ENCODE data around the gene CCDC51. TPM values are rescaled to one million over a fixed set of nuclear protein-coding genes. Genes with fewer than 3 reads are reported as not detected.
"Not testable (repeated sequence)": the region's sequence is repeated elsewhere in the genome, so short reads cannot be mapped to it uniquely, and the experiment has no call there.

The CCDC51 gene
- total RNA-seq, 1 experiment from 2014 or later: 11.0 TPM

DNA sequence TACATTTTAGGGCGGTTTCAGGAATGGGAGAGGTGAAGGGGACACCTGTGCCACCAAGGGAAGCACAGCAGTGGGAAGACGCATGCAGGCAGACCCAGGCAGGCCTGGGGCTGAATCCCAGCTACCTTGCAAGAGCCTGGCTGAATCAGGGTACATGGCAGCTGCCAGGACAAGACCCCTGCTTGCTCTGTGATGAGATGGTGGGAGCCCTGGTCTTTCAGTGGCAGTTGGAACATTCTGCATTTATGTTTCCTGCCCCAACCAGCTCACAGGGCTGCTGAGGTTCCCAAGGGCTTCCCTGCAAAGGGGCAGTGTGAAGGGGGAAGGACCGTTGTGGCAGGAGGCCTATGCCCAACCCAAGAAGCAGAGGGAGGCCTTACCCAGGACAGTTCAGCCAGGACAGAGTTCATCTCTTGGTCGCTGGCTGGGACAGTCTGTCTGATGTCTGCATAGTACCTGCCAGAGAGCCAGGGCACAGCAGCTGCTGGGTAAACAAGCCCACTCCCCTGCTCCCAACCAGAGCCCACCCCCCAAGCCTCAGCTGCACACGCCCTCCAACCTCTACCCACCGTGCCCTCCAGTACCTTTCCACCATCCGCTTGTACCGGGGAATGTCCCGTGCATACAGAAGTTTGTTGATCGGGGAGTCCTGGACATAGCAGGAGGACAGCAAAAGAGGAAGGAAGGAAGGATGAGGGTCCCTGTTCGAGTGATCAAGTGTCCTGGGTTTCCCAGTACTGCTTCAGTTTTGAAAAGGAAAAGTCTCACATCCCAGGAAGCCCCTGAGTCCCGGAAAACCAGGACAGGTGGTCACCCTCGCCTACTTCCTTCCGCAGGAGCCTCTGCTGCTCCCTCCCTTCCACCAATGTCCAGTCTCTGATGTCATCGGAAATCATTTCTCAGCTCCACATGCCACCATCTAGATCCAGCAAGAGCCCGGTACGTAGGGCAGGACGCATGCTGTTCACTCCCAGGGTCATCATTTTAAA lies 33.2 kb downstream of the CCDC51 start:
- no peak for DNase-seq (ENCODE audit: low read depth)

DNA sequence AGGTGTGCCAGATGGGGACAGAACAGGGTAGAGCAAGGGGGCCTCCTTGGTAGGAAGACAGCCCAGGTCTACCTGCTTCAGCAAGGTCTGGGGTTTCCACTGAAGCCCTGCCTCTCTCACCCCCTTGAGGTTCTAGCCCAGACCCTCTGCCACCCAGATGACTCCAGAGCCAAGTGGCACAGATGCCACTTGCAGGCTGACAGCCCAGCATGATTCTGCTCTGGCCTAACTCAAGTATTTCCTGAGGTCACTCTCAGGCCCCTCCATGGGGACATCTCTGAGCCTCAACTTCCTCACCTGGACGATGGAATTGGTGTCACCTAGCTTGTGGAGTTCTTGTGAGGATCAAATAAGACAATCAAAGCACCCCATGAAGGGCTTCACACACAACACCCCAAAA lies 33.9 kb downstream of the CCDC51 start:
- no peak for DNase-seq (ENCODE audit: low read depth)

- DNase-seq (ENCODE audit: low read depth): no peak
Measured at GRCh38 chr3:48405343-48405881, 34.5 kb downstream of the CCDC51 start.

DNA sequence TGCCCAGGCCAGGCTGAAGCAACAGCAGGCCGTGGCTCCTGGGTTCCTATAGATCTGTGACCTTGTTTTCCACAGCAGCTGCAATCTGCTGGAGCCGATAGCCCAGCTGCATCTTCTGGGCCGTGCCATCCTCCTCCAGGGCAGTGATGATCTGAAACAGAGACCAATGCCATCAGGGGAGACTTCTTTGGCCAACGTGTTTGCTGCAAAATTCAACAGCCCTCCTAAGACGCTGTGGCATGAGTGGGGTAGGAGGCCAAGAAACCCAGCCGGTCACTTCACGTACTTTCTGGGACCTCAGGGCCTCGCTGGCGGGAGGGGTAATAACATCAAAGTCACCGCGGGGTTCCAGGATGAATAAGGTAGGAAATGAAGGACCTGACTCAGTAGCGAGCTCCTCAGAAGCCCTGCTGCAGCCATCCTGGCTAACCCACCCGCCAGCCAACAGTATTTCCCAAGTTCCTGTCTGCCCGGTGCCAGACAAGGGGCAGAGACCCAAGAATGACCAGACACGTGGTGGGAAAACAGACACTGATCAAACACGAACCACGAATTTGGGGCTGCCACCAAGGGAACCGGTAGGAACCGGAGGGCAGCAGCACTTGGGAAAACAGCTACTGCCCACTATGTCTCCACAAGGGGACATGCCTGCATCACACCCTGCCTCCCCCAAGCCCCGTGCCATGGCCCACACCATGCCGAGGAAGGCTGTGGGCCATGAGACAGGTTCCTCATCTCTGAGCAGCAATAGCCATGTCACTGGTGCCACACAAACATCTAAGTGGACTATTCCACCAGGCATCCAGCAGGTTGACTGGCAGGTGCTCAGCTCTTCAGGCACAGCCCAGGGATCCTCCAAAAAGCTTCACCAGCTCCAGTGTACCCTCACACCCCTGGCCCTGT lies 35.2 kb downstream of the CCDC51 start:
- no peak for DNase-seq (ENCODE audit: low read depth)

DNA sequence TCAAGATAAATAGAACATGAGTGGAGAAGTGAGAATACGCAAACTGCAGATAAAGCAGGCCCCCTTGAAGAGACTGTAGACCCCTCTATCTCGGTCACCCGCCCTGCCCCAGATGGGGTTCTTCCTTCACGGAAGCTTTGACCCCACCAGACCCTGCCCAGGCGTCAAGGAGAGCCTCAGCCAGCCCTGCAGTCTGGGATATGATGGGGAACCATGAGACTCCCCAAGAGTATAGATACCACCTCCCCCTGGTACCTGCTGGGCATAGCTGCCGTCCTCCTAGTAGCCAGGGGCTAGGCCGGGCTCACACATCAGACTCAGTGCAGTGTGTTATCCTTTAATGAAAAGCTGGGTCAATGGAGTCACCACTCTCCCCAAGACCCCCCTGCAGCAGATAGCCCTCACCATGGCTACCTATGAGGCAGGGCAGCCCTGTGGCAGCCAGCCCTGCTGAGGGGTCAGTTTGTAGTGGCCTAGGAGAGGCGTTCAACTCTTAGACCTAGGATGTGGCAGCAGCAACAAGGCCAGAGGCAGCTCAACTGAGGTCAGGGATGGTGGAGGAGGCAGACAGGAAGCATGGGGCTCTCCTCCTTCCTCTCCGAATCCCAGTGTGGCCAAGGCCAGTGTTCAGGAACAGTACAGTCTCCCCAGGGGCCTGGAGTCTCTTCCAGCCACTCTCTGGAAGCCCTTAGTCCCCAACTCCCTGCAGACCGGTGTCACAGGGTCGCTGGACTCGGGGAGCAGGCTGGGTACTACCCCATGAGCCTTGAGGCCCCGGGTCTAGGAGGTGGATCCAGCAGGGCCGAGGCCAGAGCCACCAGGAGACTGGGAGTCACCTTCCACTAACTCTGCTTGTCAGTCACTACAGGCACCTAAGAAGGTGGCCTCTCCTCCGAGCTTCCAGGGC lies 36.1 kb downstream of the CCDC51 start:
- DNase-seq (ENCODE audit: low read depth): no peak

GRCh38 chr3:48402907-48403306 lies 37.0 kb downstream of the CCDC51 start:
- no peak for DNase-seq (ENCODE audit: low read depth)

DNA sequence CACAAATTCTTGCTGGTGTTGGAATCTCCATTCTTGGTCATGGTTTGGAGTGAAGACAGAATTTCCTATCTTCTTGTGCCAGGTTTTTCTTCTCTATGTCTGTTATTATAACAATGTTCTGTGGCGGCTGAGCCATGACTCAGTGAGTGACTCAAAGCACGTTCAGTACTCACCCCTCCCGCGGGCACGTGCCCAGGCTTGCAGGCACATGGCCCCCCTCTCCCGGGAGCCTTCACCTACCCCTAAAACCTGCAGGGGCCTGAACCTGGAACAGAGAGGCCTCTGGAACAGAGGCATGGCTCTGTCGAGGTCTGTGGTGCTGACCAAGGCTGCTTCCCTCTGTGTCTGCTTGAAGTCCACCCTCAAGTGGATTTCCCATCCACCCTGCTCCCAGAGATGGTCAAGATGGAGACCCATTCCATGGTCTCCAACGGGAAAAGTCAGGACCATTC lies 37.6 kb downstream of the CCDC51 start:
- DNase-seq (ENCODE audit: low read depth): peak; percentile 85

GRCh38 chr3:48401434-48401901 lies 38.5 kb downstream of the CCDC51 start:
- DNase-seq (ENCODE audit: low read depth): not testable (repeated sequence)

- DNase-seq (ENCODE audit: low read depth): peak; percentile 70
Measured at GRCh38 chr3:48400824-48401433, 39.0 kb downstream of the CCDC51 start.

DNA sequence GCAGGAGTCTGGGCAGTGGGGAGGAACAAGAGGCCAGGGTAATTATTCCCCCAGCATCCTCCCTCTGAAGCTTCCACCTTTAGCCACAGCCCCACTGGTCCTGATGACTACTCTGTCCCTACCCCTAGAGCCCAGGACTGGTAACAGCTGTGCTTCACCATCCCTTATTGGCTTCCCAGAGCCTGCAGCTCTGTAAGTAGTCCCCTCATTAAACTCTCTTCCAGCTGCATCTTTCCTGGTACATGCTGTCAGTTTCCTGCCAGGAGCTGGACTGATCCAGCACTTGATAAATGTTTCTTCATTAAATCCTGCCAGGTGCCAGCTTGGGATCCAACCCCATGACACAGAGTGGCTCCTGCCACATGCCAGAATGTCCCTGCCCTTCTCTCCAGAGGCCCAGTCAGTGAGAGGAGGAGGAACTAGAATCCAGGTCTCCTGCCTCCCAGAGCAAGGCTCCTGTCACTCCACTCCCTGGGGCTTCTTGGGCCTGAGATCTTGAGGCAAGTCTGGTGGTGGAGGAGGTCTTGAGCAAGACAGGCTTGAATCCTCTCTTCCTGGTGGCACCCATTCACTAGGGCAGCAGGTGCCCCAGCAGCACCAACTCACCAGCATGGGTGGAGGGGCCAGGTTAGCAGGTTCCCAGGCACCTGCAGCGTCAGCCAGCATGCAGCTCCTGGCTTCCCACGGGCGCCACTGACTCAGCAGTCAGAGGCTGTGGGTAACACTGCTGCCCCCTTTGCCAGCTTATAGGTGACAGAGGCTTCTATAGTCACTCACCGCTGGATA lies 40.3 kb downstream of the CCDC51 start:
- no peak for DNase-seq (ENCODE audit: low read depth)

DNA sequence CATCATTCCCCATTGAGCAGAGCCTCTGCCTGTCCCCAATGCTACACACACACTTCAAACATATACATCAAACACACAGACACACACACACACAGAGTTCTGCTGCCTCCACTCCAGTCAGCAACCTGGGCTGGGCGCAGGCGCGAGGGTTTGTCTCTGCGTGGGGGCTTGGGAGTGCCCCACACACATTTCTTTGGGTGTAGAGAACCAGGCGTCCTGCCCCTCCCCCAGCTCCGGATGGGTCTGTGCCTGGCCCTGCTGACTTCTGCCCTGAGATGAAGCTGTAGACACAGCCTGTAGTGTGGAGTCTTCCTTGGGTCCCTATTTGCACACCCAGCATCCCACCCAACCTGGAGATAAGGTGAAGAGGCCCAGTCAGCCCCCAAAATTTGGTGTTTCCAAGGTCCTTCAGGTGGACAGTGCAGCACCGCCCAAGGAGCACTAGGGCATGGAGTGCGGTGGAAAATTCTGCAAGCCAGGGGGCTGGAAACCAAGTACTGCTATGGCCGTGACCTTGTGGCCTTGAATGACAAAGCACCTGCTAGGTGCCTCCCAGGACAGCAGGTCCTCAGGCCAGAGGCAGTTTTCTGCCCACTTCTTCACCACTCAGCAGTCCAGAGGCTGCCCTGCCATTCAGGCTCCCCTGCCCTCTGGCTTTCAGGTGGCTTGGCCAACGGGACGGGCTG lies 41.1 kb downstream of the CCDC51 start:
- no peak for DNase-seq (ENCODE audit: low read depth)

DNA sequence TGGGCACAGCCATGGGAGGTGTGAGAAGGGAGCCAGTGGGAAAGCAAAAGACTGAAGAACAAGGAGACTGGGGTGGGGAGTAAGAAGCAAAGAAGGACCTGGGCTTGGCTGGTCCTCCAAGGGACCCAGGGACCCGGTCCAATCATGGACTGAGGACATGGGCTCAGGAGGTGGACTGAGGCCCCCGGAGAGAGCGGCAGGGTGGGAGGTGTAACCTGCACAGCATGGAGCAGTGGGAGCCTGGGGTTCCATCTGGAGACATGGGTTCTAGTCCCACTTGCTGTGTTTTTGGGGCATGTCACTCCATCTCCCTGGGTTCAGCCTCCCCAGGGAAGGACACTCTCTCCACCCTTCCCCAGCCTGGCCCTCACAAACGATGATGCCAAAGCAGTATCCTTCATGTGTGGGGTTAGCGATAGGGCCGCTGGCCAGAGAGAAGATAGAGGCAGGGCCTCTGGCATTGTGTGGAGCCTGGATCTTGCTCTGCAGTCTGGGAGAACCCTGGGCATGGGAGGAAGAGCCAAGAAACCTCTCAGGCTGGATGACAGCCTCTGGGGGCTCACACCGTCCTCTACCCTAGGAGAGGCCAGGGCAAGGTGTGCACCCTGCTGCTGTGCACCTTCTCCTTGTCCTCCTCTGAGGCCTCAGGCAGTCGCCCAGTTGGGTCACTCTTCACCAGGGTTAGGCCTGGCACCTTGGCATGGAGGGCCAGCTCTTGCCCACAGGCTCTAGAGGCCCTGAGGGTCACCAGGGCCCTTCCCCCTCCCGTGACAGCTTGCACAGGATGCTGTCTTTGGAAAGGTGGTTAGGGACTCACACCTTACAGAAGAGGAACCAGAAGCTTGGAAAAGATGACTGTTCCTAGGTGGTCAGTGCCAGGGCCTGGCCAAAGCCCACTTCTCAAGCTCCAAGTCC lies 41.9 kb downstream of the CCDC51 start:
- DNase-seq (ENCODE audit: low read depth): no peak

GRCh38 chr3:48395714-48396113 lies 44.2 kb downstream of the CCDC51 start:
- DNase-seq (ENCODE audit: low read depth): no peak

- no peak for DNase-seq (ENCODE audit: low read depth)
Measured at GRCh38 chr3:48394391-48394790, 45.5 kb downstream of the CCDC51 start.

DNA sequence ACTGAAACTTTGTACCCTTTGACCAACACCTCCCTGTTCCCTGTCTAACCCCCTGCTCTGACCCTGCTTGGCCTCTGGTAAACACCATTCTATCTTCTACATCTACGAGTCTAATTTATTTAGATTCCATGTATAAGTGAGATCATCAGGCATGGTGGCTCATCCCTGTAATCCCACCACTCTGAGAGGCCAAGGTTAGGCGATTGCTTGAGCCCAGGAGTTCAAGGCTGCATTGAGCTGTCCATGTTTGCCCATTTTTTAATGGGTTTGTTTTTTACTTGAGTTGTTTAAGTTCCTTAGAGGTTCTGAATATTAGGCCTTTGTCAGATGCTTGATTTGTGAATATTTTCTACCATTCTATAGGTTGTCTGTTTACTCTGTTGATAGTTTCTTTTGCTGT lies 51.0 kb downstream of the CCDC51 start:
- DNase-seq (ENCODE audit: low read depth): no peak

- peak; percentile 38 for DNase-seq (ENCODE audit: low read depth)
Measured at GRCh38 chr3:48387634-48388033, 52.3 kb downstream of the CCDC51 start.

All from M059J (cell line).